Osteocyte (in vitro differentiated cells): Measurements from ENCODE around the gene CTNNA2. TPM values are rescaled to one million over a fixed set of nuclear protein-coding genes. Genes with fewer than 3 reads are reported as not detected.

Experiments
- DNase-seq: peaks from one replicate; pipeline ENCODE4 v3.0.0; 2021; ENCODE audit warnings: mixed read lengths; ENCODE audit not compliant: unreplicated experiment; ENCODE audit errors: extremely low spot score
- H3K27ac Mint-ChIP-seq: one replicate; pipeline ENCODE4 v1.8.0; 2021; ENCODE audit warnings: mild to moderate bottlenecking, mixed read lengths; ENCODE audit not compliant: unreplicated experiment
- H3K27me3 Mint-ChIP-seq: one replicate; pipeline ENCODE4 v1.8.0; 2021; ENCODE audit warnings: mixed read lengths; ENCODE audit not compliant: unreplicated experiment
- H3K36me3 Mint-ChIP-seq: one replicate; pipeline ENCODE4 v1.8.0; 2021; ENCODE audit warnings: mixed read lengths; ENCODE audit not compliant: unreplicated experiment
- H3K4me1 Mint-ChIP-seq: one replicate; pipeline ENCODE4 v1.8.0; 2021; ENCODE audit warnings: mixed read lengths; ENCODE audit not compliant: unreplicated experiment
- H3K4me3 Mint-ChIP-seq: one replicate; pipeline ENCODE4 v1.8.0; 2021; ENCODE audit warnings: mild to moderate bottlenecking, moderate library complexity, mixed read lengths; ENCODE audit not compliant: unreplicated experiment
- H3K9me3 Mint-ChIP-seq: one replicate; pipeline ENCODE4 v1.8.0; 2021; ENCODE audit warnings: mixed read lengths; ENCODE audit not compliant: unreplicated experiment
- total RNA-seq: library from RNA; stranded (reverse); gene quantifications from 2 replicates; pipeline ENCODE4 v1.2.1, GENCODE V29; 2021
- TF ChIP-seq, protein P1 (sequence below): fragments of 200-600 bp; sonication (generic); IDR thresholded peaks from 2 replicates; pipeline ENCODE4 v1.5.0; 2021; ENCODE audit warnings: antibody characterized with exemption, mild to moderate bottlenecking, moderate library complexity

Gene CTNNA2
- total RNA-seq, 1 donor from 2014 or later = not detected

DNA sequence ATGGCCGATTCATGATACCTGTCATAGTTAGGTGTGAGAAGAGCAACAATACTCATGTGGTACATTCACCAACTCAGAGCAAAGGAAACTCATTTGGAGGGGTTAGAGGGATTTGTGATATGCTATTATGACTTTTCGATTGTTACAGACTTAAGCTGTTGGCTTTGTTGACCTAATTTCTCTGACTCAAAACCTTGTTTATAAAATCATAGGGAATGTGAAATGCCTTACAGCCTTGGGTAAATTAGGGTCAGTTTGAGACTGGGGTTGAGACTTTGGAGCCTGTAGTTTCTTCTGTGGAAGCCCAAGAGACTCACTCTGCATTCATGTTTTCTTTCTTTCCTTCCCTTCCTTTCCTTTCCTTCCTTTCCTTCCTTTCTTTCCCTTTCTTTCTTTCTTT lies 529.8 kb downstream of the CTNNA2 start:
- H3K4me1 Mint-ChIP-seq = no peaks in the 10 kb centered on the region
- H3K27me3 Mint-ChIP-seq = no peaks in the 10 kb centered on the region
- TF ChIP-seq, protein P1, sequence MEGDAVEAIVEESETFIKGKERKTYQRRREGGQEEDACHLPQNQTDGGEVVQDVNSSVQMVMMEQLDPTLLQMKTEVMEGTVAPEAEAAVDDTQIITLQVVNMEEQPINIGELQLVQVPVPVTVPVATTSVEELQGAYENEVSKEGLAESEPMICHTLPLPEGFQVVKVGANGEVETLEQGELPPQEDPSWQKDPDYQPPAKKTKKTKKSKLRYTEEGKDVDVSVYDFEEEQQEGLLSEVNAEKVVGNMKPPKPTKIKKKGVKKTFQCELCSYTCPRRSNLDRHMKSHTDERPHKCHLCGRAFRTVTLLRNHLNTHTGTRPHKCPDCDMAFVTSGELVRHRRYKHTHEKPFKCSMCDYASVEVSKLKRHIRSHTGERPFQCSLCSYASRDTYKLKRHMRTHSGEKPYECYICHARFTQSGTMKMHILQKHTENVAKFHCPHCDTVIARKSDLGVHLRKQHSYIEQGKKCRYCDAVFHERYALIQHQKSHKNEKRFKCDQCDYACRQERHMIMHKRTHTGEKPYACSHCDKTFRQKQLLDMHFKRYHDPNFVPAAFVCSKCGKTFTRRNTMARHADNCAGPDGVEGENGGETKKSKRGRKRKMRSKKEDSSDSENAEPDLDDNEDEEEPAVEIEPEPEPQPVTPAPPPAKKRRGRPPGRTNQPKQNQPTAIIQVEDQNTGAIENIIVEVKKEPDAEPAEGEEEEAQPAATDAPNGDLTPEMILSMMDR = no peak
- no peak for DNase-seq
- H3K36me3 Mint-ChIP-seq = no peaks in the 10 kb centered on the region
- H3K4me3 Mint-ChIP-seq = no peak overlapping the region
- no peak overlapping the region for H3K27ac Mint-ChIP-seq
- H3K9me3 Mint-ChIP-seq = peaks cover 11% of the 10 kb centered on the region

DNA sequence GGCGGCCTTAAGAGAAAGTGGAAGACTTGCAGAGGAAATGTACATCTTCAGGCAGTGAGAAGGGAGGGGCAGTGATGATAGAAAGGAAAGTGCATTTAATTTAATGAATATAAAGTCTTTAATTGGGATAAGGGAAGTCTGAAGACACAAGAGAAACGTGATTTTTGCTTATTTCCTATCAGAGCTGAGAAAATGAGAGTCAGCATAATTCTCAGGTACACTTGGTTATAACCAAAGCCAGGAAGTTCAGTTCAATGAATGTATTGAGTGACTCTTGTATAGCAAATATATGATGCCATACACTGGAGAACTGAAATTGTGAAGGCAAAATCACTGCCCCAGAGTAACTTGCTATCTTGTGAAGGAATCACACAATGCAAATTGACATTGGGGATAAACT lies 535.4 kb downstream of the CTNNA2 start:
- Mint-ChIP-seq H3K27me3 (no peaks in the 10 kb centered on the region), H3K27ac (no peak overlapping the region), H3K4me1 (no peaks in the 10 kb centered on the region), H3K4me3 (no peak overlapping the region), H3K9me3 (peaks cover 13% of the 10 kb centered on the region), H3K36me3 (no peaks in the 10 kb centered on the region)
- DNase-seq = no peak
- TF ChIP-seq, protein P1 = no peak

DNA sequence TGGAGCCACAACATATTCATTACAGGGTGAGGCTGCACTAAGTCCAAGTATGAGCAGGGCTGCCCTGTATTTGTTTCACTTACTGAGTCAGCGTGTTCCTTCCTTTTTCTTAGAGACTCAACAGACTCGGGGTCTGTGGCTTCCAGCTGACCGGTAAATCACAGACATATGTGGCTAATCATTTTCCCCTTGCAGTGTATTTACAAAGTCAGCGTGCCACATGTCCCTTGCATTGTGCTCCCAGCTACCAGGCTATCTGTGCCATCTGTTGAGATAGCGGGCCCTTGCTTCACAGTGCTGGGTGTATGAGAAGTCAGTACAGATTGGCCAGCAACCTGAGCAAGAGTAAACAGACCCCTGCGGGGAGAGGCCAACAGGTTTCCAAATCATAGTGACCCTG lies 537.4 kb downstream of the CTNNA2 start:
- Mint-ChIP-seq H3K4me3 (no peak overlapping the region), H3K4me1 (no peaks in the 10 kb centered on the region), H3K27me3 (no peaks in the 10 kb centered on the region), H3K27ac (no peak overlapping the region), H3K36me3 (no peaks in the 10 kb centered on the region), H3K9me3 (peaks cover 9% of the 10 kb centered on the region)
- TF ChIP-seq, protein P1 = no peak
- DNase-seq = no peak

DNA sequence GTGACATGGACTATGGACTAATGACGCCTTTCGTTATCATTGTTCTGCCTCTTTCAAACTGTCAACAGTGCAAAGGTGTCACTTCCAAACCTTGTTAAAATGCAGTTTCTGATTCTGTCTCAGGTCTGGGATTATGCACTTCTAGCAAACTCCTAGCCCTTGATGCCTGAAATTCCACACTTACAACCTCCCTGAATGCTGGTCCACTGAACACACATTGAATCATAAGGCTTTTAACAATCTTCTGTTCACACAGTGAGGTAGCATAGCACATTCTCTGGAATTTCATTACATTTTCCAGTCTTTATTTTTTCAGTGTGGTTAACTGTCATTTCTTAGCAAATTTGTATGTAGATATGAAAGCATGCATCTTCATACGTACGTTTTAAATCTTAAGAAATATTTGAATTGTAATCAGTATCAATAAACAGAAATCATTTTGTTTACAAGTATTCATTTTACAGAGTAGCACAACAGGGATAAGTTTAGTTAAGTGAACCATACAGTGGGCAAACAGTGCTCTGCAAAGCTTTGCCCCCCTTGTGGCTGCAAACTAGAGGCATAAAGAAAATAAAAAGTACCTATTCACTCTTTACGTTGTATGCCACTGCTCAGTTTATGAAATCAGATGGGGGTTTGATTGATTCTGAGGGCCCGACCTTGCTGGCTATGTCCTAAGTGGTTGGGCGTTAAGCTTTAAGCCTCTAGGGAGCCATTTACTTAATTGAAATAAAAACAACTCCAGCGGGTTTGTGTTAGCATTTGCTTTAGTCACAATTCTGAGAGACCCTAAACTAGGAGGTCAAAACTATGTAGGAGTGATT lies 540.9 kb downstream of the CTNNA2 start:
- no peak for DNase-seq
- Mint-ChIP-seq H3K27me3 (no peaks in the 10 kb centered on the region), H3K36me3 (no peaks in the 10 kb centered on the region), H3K27ac (no peak overlapping the region), H3K4me3 (no peak overlapping the region), H3K4me1 (no peaks in the 10 kb centered on the region), H3K9me3 (peaks cover 7% of the 10 kb centered on the region)
- TF ChIP-seq, protein P1 = no peak

DNA sequence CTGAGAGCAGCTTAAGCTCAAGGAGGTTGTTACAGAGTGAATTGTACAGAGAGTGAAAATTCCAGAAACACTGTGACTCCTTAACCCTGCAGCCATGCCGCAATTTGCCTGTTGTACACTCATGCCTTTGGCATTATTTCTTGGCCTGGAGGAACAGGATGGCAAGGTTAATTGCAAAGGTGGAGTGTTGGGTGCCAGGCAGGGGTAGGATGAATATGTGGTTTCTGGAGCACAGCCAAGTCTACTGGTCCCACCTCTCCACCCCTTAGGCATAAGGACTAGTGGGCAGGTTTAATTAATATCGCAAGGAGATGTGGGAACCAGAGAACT lies 541.5 kb downstream of the CTNNA2 start:
- H3K27me3 Mint-ChIP-seq = no peaks in the 10 kb centered on the region
- TF ChIP-seq, protein P1 = no peak
- no peaks in the 10 kb centered on the region for H3K36me3 Mint-ChIP-seq
- no peak overlapping the region for H3K27ac Mint-ChIP-seq
- no peak for DNase-seq
- no peaks in the 10 kb centered on the region for H3K4me1 Mint-ChIP-seq
- peaks cover 7% of the 10 kb centered on the region for H3K9me3 Mint-ChIP-seq
- H3K4me3 Mint-ChIP-seq = no peak overlapping the region
